Anterior cingulate cortex (tissue), 58 donors: Measurements from ENCODE around the gene TCP1.
"Not testable (repeated sequence)": the region's sequence is repeated elsewhere in the genome, so short reads cannot be mapped to it uniquely, and the experiment has no call there.

Source experiments
- DNase-seq, 58 donors: peaks; one replicate each; lab custom pipeline; 2025; lab: John Stamatoyannopoulos, UW

TCP1 gene

DNA sequence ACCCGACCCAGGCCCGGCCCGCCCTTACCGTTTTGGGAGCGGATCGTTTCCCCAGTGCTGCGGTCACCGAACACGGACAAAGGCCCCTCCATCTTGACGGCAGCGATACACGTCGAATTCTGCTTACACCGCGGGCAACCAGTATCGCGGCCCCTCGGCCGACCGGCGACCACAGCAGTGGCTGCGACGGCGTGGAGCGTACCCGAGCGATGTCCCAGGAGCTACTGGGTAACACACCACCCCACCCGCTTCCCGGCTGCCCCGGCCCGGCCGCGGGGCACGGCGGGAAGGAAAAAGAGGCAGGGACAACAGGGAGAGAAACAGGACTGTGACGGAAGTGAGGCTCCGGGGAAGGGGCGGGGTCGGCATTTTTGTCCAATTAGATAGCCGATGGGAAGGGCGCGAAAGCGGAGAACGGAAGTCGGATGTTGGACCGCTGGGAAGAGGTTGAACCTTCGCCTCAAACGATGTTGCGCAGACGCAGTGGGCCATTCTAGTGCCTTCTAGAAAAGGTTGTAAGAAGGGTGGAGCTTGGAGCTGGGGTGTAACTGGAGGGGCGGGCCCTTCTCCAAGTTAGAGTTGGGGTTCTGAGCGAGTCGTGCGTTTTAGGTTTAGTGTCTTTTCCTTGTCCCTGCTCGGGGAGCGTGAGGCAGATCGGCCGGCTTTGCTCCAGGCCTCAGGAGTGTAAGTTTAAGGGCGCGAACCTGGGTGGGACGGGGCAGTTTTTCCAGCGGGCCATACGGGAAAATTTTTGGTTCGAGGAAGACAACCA lies at the start of gene TCP1:
Gene TCP1, minus strand, starts transcription at position 226 of the 772 bp plus-strand sequence. Its CDS starts 134 bp downstream, at position 92.
- peak; percentile 93 to 100 (median 99) for DNase-seq

DNA sequence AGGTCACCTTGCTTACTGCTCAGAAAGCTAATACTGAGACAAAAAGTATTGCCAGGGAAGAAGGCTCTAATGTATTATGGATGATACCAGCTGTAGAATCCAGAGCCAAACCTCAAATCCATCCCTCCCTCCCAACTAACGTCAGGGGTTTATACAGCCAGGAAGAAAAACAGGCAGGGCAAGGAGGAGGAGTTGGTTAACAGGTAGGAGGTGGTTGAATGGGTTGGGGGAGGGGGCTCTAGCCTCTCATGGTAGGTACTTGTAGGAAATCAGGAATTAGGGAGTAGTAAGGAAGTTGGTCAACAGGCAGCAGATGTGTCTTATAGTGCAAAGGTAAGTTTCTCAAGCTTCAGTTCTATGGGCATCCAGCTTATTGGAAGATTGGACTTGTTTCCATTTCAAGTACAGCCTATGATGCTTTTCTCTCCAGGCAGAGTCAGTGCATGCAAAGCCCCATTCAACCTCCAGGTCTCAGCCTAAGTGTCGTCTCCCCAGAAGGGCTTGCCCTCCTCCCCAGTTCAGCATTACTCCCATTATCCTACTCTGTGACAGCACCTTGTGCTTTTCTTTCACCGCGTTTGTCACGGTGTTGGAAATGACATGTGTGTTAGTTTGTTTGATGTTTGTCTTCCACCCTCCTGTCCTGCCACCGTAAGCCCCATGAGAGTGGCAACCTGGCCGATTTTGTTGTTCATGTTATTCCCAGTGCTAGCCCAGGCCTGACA lies 48.8 kb upstream of the TCP1 start:
- no peak for DNase-seq

DNA sequence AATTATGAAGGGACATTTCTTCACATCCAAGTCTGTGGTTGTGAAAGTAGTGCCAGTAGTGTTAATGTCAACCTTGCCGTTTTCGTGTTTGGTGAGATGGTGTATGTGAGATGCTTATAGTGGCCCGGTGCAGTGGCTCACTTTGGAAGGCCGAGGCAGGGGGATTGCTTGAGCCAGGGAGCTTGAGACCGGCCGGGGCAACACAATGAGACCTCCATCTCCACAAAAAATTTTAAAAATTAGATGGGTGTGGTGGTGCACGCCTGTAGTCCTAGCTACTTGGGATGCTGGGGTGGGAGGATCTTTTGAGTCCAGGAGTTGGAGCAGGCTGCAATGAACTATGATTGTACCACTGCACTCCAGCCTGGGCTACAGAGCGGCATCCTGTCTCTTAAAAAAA lies 48.1 kb upstream of the TCP1 start:
- DNase-seq = no peak

DNA sequence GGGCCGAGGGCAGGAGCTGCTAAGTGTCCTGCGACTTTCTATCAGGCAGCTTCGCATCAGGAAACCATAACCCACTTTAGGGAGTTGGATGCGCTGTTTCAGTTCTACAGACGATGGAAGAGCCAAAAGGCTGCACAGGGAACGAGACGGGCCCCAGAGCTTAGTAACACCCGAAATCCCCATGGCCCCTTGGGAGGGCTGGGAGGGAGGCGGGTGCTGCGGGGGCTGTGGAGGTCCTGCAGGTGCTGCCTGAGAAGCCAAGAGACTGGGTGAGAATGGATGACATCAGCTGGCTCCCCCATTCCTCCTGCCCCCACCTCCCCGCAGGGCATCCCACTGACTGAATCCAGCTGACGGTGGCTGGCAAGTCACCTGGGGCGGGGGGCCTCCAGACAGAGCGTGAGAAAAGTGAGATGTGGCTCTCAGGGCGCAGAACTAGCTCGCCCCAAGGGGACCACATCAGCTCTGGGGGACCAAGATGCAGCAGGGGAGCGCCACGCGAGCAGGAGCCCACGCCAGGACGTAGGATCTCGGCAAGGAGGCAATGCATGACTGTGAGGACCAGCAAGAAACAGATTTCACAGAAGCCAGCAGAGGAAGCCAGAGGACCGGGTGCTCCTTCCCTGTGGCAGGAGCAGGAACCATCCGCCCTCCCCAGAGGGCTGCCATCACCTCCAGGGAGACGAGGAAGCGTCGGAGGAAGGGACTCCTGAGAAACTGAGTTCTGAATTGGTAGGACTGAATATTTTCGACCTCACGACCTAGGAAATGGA lies 47.5 kb upstream of the TCP1 start:
- DNase-seq = no peak

DNA sequence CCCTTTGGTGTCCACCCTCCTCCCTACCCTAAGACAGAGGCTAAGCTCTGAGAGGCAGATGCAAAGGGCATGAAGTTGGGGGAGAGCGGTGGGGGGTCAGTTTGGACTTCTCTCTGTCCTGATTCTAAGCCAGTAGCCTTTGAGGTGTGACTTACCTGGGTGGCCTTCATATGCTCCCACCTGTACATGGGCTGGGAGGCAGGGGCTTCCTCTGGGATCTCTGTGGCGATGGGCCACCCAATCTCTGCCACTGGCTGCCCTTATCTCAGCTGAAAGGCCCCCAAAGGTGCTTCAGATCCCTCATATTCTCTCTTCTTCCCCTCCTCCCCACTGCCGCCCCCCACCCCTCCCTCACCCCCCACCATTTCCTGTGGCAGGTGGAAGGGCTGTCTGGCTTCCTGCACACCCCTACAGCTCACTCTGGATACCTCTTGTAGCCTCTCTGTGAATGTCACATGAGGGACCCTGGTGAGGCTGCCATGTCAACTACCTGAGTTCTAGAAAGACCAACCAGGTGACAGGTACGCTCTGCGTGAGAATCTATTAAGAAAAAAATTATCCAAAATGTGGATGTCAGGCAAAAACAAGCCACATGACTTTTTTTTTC lies 44.7 kb upstream of the TCP1 start:
- no peak for DNase-seq

DNA sequence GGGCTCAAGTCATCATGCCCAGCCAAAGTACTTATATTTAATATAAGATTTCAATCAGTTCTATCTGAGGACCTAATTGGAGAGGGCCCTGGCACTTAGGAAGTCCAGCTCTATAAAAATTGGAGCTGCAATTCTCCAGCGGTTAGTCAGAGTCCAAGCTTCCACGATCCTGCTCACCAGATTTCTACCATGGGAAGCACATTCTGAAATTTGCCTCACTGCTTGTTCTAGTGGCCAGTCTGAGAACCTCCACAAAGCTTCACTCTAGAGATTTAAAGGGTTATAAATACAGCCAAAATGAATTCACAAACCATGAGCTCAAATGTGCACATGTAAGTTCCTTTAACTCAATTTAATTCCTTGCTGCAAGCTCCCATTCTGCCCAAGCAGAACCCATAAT lies 44.2 kb upstream of the TCP1 start:
- DNase-seq = no peak

DNA sequence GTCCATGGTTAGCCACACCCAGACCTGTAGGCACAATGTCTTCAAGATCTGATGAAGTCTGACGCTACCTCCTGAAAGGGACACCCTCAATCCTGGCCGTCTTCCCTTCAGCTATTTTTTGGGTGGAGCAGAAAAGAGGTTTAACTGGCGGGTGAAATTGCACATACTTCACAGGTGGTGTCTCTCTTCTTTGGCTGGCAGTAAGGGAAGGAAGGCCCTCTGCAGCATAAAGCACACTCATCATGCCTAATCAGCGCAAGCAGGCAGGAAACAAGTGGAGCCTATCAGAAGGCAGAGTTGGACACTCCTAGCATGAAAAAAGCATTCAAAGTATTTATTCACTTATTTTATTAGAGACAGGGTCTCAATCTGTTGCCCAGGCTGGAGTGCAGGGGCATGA lies 43.5 kb upstream of the TCP1 start:
- DNase-seq = no peak

DNA sequence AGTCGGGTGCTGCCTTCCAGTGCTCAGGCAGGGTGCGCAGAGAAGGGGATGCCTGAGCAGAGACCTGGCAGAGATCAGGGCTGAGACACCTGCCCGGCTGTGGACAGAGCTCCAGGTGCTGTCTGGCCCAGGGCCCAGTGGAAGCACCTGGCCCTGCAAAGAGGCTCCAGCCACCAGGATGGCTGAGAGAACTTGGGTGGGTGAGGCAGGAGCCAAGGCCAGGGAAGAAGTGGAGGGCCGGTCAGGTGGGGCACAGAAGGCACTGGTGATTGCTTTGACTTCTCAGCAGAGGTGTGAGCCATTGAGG lies 41.9 kb upstream of the TCP1 start:
- DNase-seq = no peak

DNA sequence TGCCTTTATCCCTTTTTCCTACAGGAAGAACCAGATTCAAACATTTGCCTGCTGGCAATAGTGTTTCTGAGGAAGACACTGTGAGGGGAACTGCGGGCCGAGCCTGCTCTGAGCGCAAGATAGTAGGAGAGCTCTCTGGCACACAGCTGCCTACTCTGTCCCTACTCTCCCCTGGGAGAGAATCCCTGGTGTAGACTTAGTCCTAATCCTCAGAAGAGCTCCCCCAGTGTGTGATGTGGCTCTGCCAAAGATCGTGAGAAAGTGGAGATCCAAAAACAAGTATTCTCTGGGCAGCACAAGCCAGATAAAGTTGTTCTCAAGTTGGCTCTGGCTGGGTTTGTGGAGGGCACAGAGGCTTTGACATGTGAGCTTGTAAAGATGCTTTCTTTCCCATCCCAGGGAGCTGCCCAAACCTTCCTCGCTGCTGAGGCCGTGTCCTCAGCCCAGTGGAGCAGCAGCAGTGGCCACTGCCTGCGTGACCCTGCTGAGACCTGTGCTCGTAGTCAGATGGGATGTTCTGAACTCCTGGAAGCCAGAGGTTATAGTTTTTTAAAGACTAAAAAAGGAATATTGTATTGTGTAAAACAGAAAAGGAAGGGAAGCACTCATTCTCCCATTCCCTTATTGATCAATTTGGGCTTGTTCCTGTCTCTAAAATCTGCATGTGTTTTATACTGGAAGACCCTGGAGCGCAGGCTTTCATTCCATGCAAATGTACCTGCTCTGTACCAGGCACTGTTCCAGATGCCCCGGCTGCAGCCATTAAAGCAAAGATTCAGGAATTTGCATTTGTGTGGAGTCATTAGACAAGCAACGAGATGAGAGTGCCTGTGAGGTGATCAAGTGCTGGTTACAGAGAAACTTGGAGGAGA lies 41.3 kb upstream of the TCP1 start:
- no peak for DNase-seq

DNA sequence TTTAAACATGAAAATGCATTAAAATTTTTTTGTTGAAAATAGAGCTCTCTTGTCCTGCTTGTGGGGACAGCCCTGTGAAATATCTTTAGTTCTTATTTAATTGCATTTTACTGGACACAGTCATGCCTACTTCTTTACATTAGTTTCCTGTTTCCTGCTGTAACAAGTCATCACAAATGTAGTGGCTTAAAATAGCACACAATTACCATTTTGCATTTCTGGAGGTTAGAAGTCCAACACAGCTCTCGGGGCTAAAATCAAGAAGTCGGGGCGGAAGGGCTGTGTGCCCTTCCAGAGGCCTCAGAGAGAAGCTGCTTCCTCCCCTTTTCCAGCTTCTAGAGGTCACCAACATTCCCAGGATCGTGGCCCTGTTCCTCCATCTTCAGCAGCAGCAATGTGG lies 40.1 kb upstream of the TCP1 start:
- no peak for DNase-seq

DNA sequence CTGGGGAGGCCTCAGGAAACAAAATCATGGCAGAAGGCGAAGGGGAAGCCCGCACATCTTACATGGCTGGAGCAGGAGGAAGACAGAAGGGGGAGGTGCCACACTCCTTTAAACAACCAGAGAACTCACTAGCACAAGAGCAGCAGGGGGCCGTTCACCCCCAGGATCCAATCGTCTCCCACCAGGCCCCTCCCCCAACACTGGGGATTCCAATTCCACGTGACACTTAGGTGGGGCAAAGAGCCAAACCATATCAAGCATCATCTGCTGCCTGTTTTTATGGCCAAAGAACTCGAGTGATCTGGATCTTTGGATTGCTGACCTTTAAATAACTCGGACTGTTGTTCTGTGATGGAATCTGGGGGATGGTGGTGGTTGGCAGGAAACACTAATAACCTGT lies 38.7 kb upstream of the TCP1 start:
- no peak for DNase-seq

DNA sequence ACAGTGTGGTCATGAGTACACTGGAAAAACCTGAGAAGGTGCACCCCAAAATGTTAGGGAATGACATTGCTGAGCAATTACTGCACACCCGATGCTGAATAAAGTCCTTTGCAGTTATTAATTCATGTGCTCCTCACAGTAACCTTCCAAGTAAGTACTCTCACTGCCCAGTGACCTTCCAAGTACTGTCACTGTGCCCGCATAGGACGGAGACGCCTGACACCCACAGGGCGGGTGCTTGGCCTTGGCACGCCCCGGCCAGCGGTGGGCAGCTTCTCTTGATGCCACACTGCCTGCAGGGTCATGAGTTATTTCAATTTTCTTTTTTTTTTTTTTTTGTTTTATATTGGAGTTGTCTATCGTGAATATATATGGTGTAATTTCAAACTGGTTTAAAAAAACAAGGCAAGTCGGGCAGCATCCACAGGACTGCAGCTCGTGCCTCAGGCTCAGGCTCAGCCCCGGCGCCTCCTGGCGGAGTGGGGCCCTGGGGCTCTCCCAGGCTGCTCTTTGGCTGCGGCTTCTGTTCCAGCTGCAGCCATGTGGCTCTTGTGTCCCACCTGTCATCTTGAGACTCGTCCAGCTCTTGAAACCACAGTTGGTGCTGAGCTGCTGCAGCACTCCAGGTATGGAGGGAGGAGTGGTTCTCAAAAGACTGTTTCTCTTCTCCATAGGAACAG lies 37.7 kb upstream of the TCP1 start:
- no peak for DNase-seq

DNA sequence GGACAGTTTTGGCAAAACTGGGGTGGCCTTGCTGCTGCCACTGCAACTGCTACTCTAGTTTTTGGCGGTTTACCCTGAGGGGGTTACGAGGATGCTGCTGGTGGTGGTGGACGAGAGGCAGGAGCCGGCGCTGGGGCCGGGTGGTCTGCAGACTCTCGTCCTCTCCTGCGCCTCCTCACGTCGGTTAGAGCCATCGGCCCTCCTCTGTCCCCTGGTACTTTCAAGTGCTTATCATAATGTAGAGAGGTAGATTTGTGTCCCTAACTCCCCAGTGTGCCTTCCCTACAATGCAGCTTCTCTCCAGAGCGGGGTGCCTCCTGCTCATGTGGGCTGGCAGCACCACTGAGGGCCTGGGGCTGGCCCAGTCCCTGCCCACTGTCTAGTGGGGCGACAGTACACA lies 36.6 kb upstream of the TCP1 start:
- no peak for DNase-seq

DNA sequence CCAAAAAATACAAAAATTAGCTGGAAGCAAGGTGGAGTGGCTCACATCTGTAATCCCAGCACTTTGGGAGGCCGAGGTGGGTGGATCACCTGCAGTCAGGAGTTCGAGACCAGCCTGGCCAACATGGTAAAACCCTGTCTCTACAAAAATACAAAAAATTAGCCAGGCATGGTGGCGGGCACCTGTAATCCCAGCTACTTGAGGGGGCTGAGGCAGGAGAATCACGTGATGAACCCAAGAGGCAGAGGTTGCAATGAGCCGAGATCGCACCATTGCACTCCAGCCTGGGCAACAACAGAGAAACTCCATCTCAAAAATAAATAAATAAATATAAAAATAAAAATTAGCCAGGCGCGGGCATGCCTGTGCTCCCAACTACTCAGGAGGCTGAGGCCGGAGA lies 35.3 kb upstream of the TCP1 start:
- not testable (repeated sequence) for DNase-seq

DNA sequence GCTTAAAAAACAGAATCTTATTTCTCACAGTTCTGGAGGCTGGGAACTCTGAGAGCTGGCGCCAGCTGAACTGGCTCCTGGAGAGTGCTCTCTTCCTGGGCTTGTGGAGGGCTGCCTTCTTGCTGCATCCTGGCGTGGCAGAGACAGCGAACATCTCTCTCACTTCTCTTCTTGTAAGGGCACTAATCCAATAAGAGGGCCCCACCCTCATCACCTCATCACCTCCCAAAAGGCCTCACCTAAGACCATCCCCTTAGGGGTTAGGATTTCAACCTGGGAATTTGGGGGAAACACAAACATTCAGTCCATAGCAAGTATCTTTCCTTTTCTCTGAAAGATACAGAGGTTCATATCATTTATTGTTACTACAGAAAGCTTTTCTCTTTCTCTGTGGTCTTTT lies 34.6 kb upstream of the TCP1 start:
- DNase-seq = no peak

DNA sequence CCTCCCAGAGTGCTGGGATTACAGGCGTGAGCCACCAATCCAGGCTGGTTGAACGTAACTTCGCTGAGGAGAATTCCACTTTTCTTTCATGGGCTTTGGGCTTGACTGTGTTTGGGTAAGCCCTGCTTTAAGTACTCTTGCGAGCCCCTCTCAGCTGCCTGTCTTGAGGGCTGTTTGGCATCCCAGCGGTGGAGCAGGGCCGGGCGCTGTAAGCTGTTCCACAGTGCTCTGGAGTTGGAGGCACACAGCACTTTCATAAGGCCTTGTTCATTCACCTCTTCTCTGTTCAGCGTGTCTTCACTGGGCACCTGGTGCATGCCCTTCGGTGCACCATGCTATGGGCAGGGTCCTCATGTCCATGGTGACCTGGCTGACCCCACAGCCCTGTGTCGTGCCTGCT lies 32.3 kb upstream of the TCP1 start:
- no peak for DNase-seq

DNA sequence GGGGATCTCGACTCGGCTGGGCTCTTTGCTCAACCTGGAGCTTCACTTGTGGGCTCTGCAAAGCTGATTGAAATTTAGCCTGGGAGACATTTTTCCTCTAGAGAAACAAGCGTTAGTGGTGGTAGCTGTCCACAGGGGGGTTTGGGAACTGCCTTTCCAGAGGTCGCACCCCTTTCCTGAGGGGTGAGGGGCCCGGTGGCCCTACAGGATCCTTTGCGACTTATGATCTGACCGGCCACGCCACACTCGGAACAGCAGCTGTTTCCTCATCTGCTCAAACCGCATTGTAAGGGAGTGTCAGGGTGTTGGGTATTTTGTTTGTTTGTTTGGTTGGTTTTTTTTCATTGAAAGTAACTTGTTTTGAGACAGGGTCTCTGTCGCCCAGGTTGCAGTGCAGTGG lies 31.7 kb upstream of the TCP1 start:
- no peak for DNase-seq

DNA sequence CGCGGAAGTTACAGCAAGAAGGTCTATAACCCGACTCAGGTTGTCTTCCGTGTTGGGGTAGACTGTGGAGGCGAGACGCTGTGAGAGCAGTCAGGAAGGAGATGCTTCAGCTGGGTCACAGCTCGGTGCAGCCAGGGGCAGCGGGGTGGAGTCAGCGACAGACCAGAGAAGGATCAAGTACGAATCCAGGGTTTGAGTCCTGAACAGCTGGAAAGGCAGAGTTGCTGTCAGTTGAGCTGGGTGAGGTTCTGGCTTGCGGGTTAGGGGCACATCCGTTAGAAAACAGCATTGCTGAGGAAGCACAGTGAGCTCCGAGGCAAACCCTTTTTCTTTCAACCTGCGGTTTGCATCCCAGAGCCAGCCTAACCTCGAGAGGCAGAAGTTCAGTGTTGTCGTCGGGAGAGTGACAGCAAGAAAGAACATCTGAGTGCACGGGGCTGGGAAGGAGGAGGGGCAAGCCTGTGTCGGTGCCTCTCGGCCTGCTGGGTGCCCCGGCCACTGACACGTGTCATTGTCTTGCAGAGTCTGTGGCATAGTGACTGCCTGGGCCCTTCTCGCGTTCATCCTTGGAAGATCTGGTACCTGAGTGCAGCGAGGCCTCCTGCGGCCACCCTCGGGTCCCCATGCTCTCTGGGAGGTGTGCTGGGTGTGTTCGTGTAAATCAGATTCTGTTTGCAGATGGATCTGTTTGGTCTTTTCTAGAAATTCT lies 30.7 kb upstream of the TCP1 start:
- DNase-seq = no peak

DNA sequence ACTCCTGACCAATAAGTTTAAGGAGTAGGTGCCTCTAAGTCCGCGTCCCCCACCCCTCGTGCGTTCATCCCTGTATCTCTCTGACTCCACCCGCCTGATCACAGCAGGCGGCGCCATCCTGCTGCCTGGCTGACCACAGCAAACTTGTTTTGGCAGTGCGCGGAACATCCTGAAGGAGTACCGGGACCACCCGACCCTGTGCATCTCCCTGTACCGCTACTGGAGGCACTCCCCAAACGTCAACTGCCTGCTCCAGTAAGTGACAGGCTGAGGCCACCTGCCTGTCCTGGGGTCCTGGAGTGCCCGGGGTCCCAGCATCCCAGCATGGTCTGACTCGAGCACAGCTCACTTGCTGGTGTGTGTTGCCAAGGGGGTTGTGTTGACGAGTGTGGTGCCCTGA lies 29.7 kb upstream of the TCP1 start:
- no peak for DNase-seq
